Ovary (tissue), 9 donors: ENCODE measurements around the gene GCSAML. TPM values are rescaled to one million over a fixed set of nuclear protein-coding genes. Genes with fewer than 3 reads are reported as not detected.

Experiments
- DNase-seq, 5 donors: peaks; one replicate each; pipeline ENCODE4 v3.0.0-alpha.2; 2019 to 2020
- H3K27ac ChIP-seq, 2 donors: fragments of 200-600 bp; one replicate each; pipeline versions ENCODE4 v1.5.1 to v1.8.0; 2019 to 2022
- H3K27me3 ChIP-seq: fragments of 200-600 bp; one replicate; pipeline ENCODE4 v1.8.0; 2022
- H3K36me3 ChIP-seq: fragments of 200-600 bp; sonication (generic); one replicate; pipeline ENCODE4 v1.5.1; 2019
- H3K4me1 ChIP-seq: one replicate; pipeline ENCODE4 v1.8.1; 2013; ENCODE audit warnings: mild to moderate bottlenecking, moderate library complexity; ENCODE audit not compliant: insufficient read depth
- H3K4me3 ChIP-seq: fragments of 200-600 bp; sonication (generic); one replicate; pipeline ENCODE4 v1.5.1; 2017
- H3K9me3 ChIP-seq, 2 donors: fragments of 200-600 bp in 1 of 2; sonication (generic) in 1 of 2; one replicate each; pipeline versions ENCODE4 v1.5.1 to v1.8.1; 2013 to 2019; ENCODE audit warnings: mild to moderate bottlenecking in 1 of 2, moderate library complexity in 1 of 2
- CTCF ChIP-seq, 3 donors: fragments of 450-650 bp in 2 of 3; fragments of 200-600 bp in 1 of 3; IDR thresholded peaks; one replicate each; pipeline versions ENCODE4 v1.5.1 to v1.8.0; 2016 to 2022; ENCODE audit warnings: antibody characterized with exemption in 3 of 3, mild to moderate bottlenecking in 1 of 3
- EP300 ChIP-seq: sonication (generic); formaldehyde crosslinking; IDR thresholded peaks from one replicate; pipeline ENCODE4 v1.6.1; 2017; ENCODE audit warnings: antibody characterized with exemption
- POLR2A ChIP-seq: fragments of 450-650 bp; IDR thresholded peaks from one replicate; pipeline ENCODE4 v1.6.1; 2017; ENCODE audit warnings: antibody characterized with exemption, mild to moderate bottlenecking, moderate library complexity
- WGBS, 3 donors: extraction: QIAGEN DNeasy Blood & Tissue Kit in 1 of 3; methylation state at CpG; one replicate each; pipeline versions ENCODE4 v1.1.5 to v1.1.7; 2013 to 2017; 5-methylcytosine and 5-hydroxymethylcytosine counted together
- intact Hi-C, 4 donors: fragments of 100-400 bp; cut with DNase I; formaldehyde crosslinking; loops; one replicate each; pipeline versions ENCODE4 v1.11.0 to v1.15.1; 2022 to 2023
- polyA plus RNA-seq, 2 donors: library from polyadenylated mRNA; stranded (reverse); fragments of 200-250 nt in 1 of 2; fragments of 350-450 nt in 1 of 2; fragmentation: Illumina TruSeq in 1 of 2; extraction: RNeasy Lipid Tissue Mini Kit (QIAGEN cat#74804) in 1 of 2; gene quantifications; one replicate each; pipeline ENCODE4 v1.2.3, GENCODE V29; 2013 to 2014
- total RNA-seq, 7 donors: library from RNA; depleted of rRNA in 2 of 7; stranded (reverse); fragments of >200 nt in 2 of 7; fragmentation: NEBNext Ultra II Directional in 3 of 7; extraction: Animal tissue kit (Norgen Biotek cat#: 25700) in 3 of 7; gene quantifications; one replicate each; pipeline versions ENCODE4 v1.1.0 to v1.2.4, GENCODE V29; 2016 to 2023
- donor health status: DM: no; HTN: no; CAD: no; lungs with moderate emphysema.
- donor health status: DM: no; HTN: no; CAD: no.
- donor health status: Bipolar disorder and iron deficiency.
- donor health status: DM: yes; HTN: yes; CAD: no.
- donor health status: DM: no; HTN: no; CAD: no.
- donor health status: DM: yes; HTN: yes; CAD: no.

Gene GCSAML
- total and polyA plus RNA-seq, 9 donors = 0.05 to 0.52 (median 0.35) TPM; not detected in 4

DNA sequence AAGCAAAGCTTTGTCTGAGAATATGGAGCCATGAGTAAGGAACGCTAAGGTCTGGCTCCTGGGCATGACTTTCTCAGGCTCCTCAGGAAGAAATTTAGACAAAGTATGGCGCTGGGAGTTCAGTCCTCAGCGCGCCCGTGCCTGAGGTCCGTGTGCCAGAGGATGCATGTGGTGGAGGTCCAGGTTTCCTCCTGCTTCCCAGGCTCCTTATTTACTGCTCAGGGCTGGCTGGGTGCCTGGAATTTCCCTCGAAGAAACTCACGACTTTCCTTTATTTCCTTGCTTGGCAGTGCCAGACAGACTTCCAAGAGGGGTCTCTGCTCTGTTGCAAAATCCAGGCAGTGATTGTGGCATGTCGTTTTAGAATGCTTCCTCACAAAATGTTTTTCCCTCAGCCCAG, 13.3 kb downstream of the GCSAML start:
- Histone ChIP-seq H3K4me1 (no peaks in the 10 kb centered on the region), H3K36me3 (no peaks in the 10 kb centered on the region), H3K4me3 (no peak overlapping the region), H3K9me3 (no peaks in the 10 kb centered on the region), H3K27me3 (no peaks in the 10 kb centered on the region), H3K27ac (no peak overlapping the region)
- intact Hi-C loops = no loop called here
- DNase-seq = no peak
- WGBS, 3 donors = 41 to 61% (median 52%) methylated on average over 9 of the region's 9 CpGs
- TF ChIP-seq EP300 (no peak), POLR2A (no peak), CTCF (IDR thresholded peaks at IDR 0.05) (no peak)

DNA sequence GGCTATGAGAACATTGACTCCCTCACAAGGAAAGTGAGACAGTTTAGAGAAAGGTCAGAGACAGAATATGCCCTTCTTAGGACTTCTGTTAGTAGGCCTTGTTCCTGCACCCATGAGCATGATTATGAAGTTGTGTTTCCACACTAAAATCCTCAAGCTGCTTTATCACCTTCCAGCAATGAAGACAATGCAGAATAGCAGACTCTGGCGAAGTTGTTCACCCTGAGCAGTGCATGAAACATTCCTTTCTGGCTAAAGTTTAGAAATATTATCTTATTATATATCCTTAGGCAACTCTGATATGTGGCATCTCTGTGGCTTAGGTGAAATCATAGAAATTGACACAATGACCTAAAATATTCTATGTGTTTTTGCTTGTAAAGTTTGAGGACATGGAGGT, 25.3 kb downstream of the GCSAML start:
- 48 to 61% (median 52%) methylated on average over 1 of the region's 1 CpG for WGBS, 3 donors
- Histone ChIP-seq H3K9me3 (no peaks in the 10 kb centered on the region), H3K36me3 (no peaks in the 10 kb centered on the region), H3K4me1 (no peaks in the 10 kb centered on the region), H3K27ac (no peak overlapping the region), H3K27me3 (no peaks in the 10 kb centered on the region), H3K4me3 (no peak overlapping the region)
- TF ChIP-seq EP300 = no peak
- no peak for TF ChIP-seq CTCF (IDR thresholded peaks at IDR 0.05)
- TF ChIP-seq POLR2A = no peak
- intact Hi-C loops = no loop called here
- no peak for DNase-seq

- H3K36me3 ChIP-seq = no peaks in the 10 kb centered on the region
- no peaks in the 10 kb centered on the region for H3K9me3 ChIP-seq
- DNase-seq = no peak
- no peaks in the 10 kb centered on the region for H3K27me3 ChIP-seq
- no peak overlapping the region for H3K4me3 ChIP-seq
- no peak overlapping the region for H3K27ac ChIP-seq
- no peaks in the 10 kb centered on the region for H3K4me1 ChIP-seq
- no peak for TF ChIP-seq EP300
- TF ChIP-seq POLR2A = no peak
- TF ChIP-seq CTCF (IDR thresholded peaks at IDR 0.05) = no peak
- intact Hi-C loops = no loop called here
Measured at GRCh38 chr1:247574664-247575063, 25.7 kb downstream of the GCSAML start.

- intact Hi-C loops = no loop called here
- Histone ChIP-seq H3K36me3 (no peaks in the 10 kb centered on the region), H3K9me3 (no peaks in the 10 kb centered on the region), H3K4me3 (no peak overlapping the region), H3K4me1 (no peaks in the 10 kb centered on the region), H3K27ac (no peak overlapping the region), H3K27me3 (no peaks in the 10 kb centered on the region)
- DNase-seq = no peak
- TF ChIP-seq POLR2A (no peak), EP300 (no peak), CTCF (IDR thresholded peaks at IDR 0.05) (no peak)
- WGBS, 3 donors = 57 to 61% (median 59%) methylated on average over 3 of the region's 3 CpGs
Measured at GRCh38 chr1:247576514-247576913, 27.6 kb downstream of the GCSAML start.
